ENCODE results near the gene CEACAM3.

DNA sequence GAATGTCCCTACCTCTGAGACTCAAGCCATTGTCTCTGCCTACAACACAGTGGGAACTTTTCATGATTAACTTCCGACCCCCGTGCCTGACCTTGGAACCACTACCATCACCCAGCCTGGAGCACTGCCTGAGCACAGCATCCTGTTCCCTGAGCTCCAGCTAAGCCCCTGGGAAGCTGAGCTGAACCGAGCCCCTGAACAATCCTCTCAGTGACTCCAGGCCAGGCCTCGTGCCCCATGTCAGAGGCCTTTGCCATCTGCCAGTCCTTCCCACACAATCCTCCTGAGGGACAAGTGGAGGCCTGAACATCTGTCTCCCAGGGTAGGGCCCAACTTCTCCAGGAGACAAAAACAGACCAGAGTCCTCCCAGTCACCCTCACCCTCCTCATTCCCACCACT, 17.5 kb downstream of the CEACAM3 start:
- TF ChIP-seq CREB5 (CRISPR knock-in tag; IDR thresholded peaks at IDR 0.05; ENCODE audit: low read depth) (no peak), ZFP30 (CRISPR knock-in tag; IDR thresholded peaks at IDR 0.05) (no peak), BACH2 (CRISPR knock-in tag; IDR thresholded peaks at IDR 0.05; ENCODE audit: borderline replicate concordance) (no peak), ARNTL (CRISPR knock-in tag; IDR thresholded peaks at IDR 0.05; ENCODE audit: borderline replicate concordance, low read depth) (no peak), PATZ1 (CRISPR knock-in tag; IDR thresholded peaks at IDR 0.05; ENCODE audit: borderline replicate concordance) (no peak), CSRNP3 (CRISPR knock-in tag; IDR thresholded peaks at IDR 0.05) (no peak), GLIS3 (CRISPR knock-in tag; IDR thresholded peaks at IDR 0.05) (no peak), ZNF8 (CRISPR knock-in tag; IDR thresholded peaks at IDR 0.05) (no peak), CSDC2 (CRISPR knock-in tag; IDR thresholded peaks at IDR 0.05) (no peak), RARB (CRISPR knock-in tag; IDR thresholded peaks at IDR 0.05) (no peak), ZNF565 (CRISPR knock-in tag; conservative IDR thresholded peaks at IDR 0.05; ENCODE audit: low read depth) (no peak), ZNF70 (CRISPR knock-in tag; IDR thresholded peaks at IDR 0.05) (no peak), TOX (CRISPR knock-in tag; IDR thresholded peaks at IDR 0.05; ENCODE audit: borderline replicate concordance) (no peak), ZC3H10 (CRISPR knock-in tag; IDR thresholded peaks at IDR 0.05) (no peak)
